Tracheal epithelial cell (primary cell): ENCODE results near the gene STEAP3. TPM values are rescaled to one million over a fixed set of nuclear protein-coding genes. Genes with fewer than 3 reads are reported as not detected.

ENCODE experiments used
- total RNA-seq: library from RNA; depleted of rRNA; stranded (reverse); fragments of >200 nt; gene quantifications from 2 replicates; pipeline ENCODE4 v1.2.1, GENCODE V29; 2014

The STEAP3 gene
- total RNA-seq: 23.6 and 29.0 TPM in 2 replicates

GRCh38 chr2:119223521-119224390 is at the start of gene STEAP3:
STEAP3 (plus strand) TSS chr2:119223834; CDS start chr2:119231013, 7,179 bp downstream.

Other genes starting within 250 kb of the STEAP3 start
- not detected in 2 replicates for gene C1QL2, start 65.1 kb upstream of the STEAP3 start, total RNA-seq
- 3.4 and 4.8 TPM in 2 replicates for gene C2orf76, start 143.0 kb downstream of the STEAP3 start, total RNA-seq
- 40.3 and 60.7 TPM in 2 replicates for gene DBI, start 143.1 kb downstream of the STEAP3 start, total RNA-seq
- gene TMEM37, start 208.0 kb downstream of the STEAP3 start, total RNA-seq: 0.72 TPM in 1 of 2 replicates, not detected in the other